Mesenchymal stem cell (in vitro differentiated cells and primary cell): ENCODE data around the gene PAQR8.

ENCODE experiments used
- DNase-seq: peaks from one replicate; pipeline ENCODE4 v3.0.0-alpha.2; 2013
- H2AFZ ChIP-seq: one replicate; pipeline ENCODE4 v1.6.1; 2013; ENCODE audit warnings: low read depth, mild to moderate bottlenecking, control low read depth, inconsistent platforms, low read length, moderate library complexity
- H2AK5ac ChIP-seq: 2 replicates; pipeline ENCODE4 v1.6.1; 2013; ENCODE audit warnings: low read length, moderate library complexity, mild to moderate bottlenecking, inconsistent platforms; ENCODE audit not compliant: severe bottlenecking
- H2BK120ac ChIP-seq: one replicate; pipeline ENCODE4 v1.6.1; 2013; ENCODE audit warnings: low read depth, mild to moderate bottlenecking, inconsistent platforms, low read length, moderate library complexity
- H2BK12ac ChIP-seq, 2 experiments: one replicate each; pipeline ENCODE4 v1.6.1; 2013; ENCODE audit warnings: inconsistent platforms in 2 of 2, low read length in 2 of 2, mild to moderate bottlenecking in 2 of 2, moderate library complexity in 2 of 2, control low read depth in 1 of 2
- H2BK15ac ChIP-seq: one replicate; pipeline ENCODE4 v1.6.1; 2013; ENCODE audit warnings: mild to moderate bottlenecking, low read depth, inconsistent platforms; ENCODE audit not compliant: poor library complexity, severe bottlenecking
- H2BK5ac ChIP-seq: 2 replicates; pipeline ENCODE4 v1.6.1; 2013; ENCODE audit warnings: low read depth, mild to moderate bottlenecking, low read length, control low read depth, inconsistent platforms; ENCODE audit not compliant: poor library complexity, severe bottlenecking
- H3K14ac ChIP-seq, 2 experiments: one replicate each; pipeline ENCODE4 v1.6.1; 2013; ENCODE audit warnings: inconsistent platforms in 2 of 2, low read length in 2 of 2, control low read depth in 1 of 2, mild to moderate bottlenecking in 1 of 2, moderate library complexity in 1 of 2
- H3K18ac ChIP-seq, 2 experiments: one replicate each; pipeline ENCODE4 v1.6.1; 2013; ENCODE audit warnings: inconsistent platforms in 2 of 2, low read length in 2 of 2, control low read depth in 1 of 2, low read depth in 1 of 2, mild to moderate bottlenecking in 1 of 2
- H3K23ac ChIP-seq, 2 experiments: one replicate each; pipeline ENCODE4 v1.6.1; 2013; ENCODE audit warnings: inconsistent platforms in 2 of 2, low read length in 2 of 2, mild to moderate bottlenecking in 2 of 2, moderate library complexity in 2 of 2, control low read depth in 1 of 2
- H3K27ac ChIP-seq: 2 replicates; pipeline ENCODE4 v1.5.1; 2013; ENCODE audit warnings: mild to moderate bottlenecking, moderate library complexity, low read length, control low read depth, inconsistent platforms; ENCODE audit not compliant: poor library complexity, severe bottlenecking
- H3K27me3 ChIP-seq, 2 experiments: 2 replicates each; pipeline versions ENCODE4 v1.6.1 to v1.7.0; 2013; ENCODE audit warnings: low read length in 2 of 2, mild to moderate bottlenecking in 2 of 2, moderate library complexity in 2 of 2, control low read depth in 1 of 2, inconsistent platforms in 1 of 2; ENCODE audit not compliant: control insufficient read depth in 1 of 2, insufficient read depth in 1 of 2
- H3K36me3 ChIP-seq, 2 experiments: 2 replicates each; pipeline versions ENCODE4 v1.6.1 to v1.7.0; 2013; ENCODE audit warnings: low read length in 2 of 2, control low read depth in 1 of 2, inconsistent platforms in 1 of 2, low read depth in 1 of 2, mild to moderate bottlenecking in 1 of 2; ENCODE audit not compliant: insufficient read depth in 2 of 2, control insufficient read depth in 1 of 2
- H3K4ac ChIP-seq, 2 experiments: one replicate each; pipeline ENCODE4 v1.6.1; 2013; ENCODE audit warnings: inconsistent platforms in 2 of 2, low read length in 2 of 2, mild to moderate bottlenecking in 2 of 2, moderate library complexity in 2 of 2, control low read depth in 1 of 2, low read depth in 1 of 2
- H3K4me1 ChIP-seq: 2 replicates; pipeline ENCODE4 v1.6.1; 2013; ENCODE audit warnings: low read depth, low read length, control low read depth; ENCODE audit not compliant: control insufficient read depth, insufficient read depth
- H3K4me2 ChIP-seq: 2 replicates; pipeline ENCODE4 v1.6.1; 2013; ENCODE audit warnings: low read length, mild to moderate bottlenecking, inconsistent platforms; ENCODE audit not compliant: poor library complexity, severe bottlenecking
- H3K4me3 ChIP-seq, 2 experiments: 2 replicates each; pipeline versions ENCODE4 v1.5.1 to v1.7.0; 2013; ENCODE audit warnings: low read length in 2 of 2, mild to moderate bottlenecking in 2 of 2, control low read depth in 1 of 2, low read depth in 1 of 2; ENCODE audit not compliant: insufficient read depth in 1 of 2
- H3K79me1 ChIP-seq: replicated peaks from 2 replicates; pipeline ENCODE4 v1.6.1; 2013; ENCODE audit warnings: mild to moderate bottlenecking, control low read depth, low read length, inconsistent platforms; ENCODE audit not compliant: poor library complexity, severe bottlenecking
- H3K9ac ChIP-seq: 2 replicates; pipeline ENCODE4 v1.7.0; 2013; ENCODE audit warnings: mild to moderate bottlenecking, low read length, moderate library complexity
- H3K9me3 ChIP-seq: 2 replicates; pipeline ENCODE4 v1.7.0; 2013; ENCODE audit warnings: mild to moderate bottlenecking, low read length; ENCODE audit not compliant: control insufficient read depth
- H4K8ac ChIP-seq: one replicate; pipeline ENCODE4 v1.6.1; 2013; ENCODE audit warnings: inconsistent platforms, mild to moderate bottlenecking, low read length, moderate library complexity
- H4K91ac ChIP-seq: one replicate; pipeline ENCODE4 v1.6.1; 2013; ENCODE audit warnings: mild to moderate bottlenecking, low read length, inconsistent platforms
- WGBS: methylation state at CpG from one replicate; pipeline ENCODE4 v1.1.7; 2013; ENCODE audit warnings: mixed read lengths; 5-methylcytosine and 5-hydroxymethylcytosine counted together

PAQR8 gene

DNA sequence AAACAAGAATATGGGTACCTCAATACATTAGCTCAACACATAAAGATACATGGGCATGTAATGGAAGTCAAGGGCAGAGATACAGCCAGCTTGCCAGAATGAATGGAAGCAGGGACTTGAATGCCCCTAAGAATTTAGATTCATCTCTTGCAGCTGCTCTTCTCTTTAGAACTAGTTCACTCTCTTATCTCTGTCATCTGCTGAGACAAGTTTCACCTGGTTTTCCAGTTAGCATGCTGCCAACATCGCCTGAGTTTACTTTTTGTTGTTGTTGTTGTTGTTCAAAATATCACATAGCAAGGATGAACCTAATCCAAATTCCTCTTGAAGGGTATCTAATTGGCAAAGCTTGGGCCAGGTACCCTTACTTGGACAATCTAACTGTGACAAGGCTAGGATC, 14.1 kb upstream of the PAQR8 start:
- Histone ChIP-seq H3K4ac (no peak overlapping the region), H3K9me3 (no peaks in the 10 kb centered on the region), H3K18ac (no peak overlapping the region), H3K9ac (no peak overlapping the region), H3K27ac (no peak overlapping the region), H2AK5ac (no peak overlapping the region), H2BK5ac (no peak overlapping the region), H4K91ac (no peak overlapping the region), H3K4me1 (no peaks in the 10 kb centered on the region), H3K4me3 (no peak overlapping the region), H3K23ac (no peak overlapping the region), H2AFZ (no peak overlapping the region), H2BK15ac (no peak overlapping the region), H2BK120ac (no peak overlapping the region), H3K36me3 (no peaks in the 10 kb centered on the region), H4K8ac (no peak overlapping the region), H3K4me2 (no peak overlapping the region), H2BK12ac (no peak overlapping the region), H3K79me1 (no peaks in the 10 kb centered on the region), H3K14ac (no peak overlapping the region), H3K27me3 (peaks cover 0 to 7% of the 10 kb centered on the region in 2 experiments)
- no peak for DNase-seq
- 83% methylated on average over 1 of the region's 1 CpG for WGBS

DNA sequence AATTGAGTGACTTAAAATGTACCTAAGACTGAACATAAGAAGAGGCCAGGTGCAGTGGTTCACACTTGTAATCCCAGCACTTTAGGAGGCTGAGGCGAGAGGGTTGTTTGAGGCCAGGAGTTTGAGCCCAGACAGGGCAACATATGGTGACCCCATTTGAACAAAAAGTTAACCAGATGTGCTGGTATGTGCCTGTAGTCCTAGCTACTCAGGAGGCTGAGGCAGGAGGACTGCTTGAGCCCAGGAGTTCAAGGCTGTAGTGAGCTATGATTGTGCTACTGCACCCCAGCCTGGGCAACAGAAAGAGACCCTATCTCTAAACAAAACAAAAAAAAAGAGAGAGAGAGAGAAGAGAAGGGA, 10.1 kb upstream of the PAQR8 start:
- no peak overlapping the region for H4K8ac ChIP-seq
- H3K27ac ChIP-seq: peak overlapping the region; percentile 71
- no peak overlapping the region for H3K4me2 ChIP-seq
- H3K9me3 ChIP-seq: no peaks in the 10 kb centered on the region
- H3K27me3 ChIP-seq: peaks cover 0 to 4% of the 10 kb centered on the region in 2 experiments
- H2BK5ac ChIP-seq: no peak overlapping the region
- no peak overlapping the region for H2BK120ac ChIP-seq
- H3K23ac ChIP-seq: no peak overlapping the region
- no peak overlapping the region for H2AK5ac ChIP-seq
- H2AFZ ChIP-seq: no peak overlapping the region
- H3K4me3 ChIP-seq: no peak overlapping the region
- no peak for DNase-seq
- peaks cover 2% of the 10 kb centered on the region for H3K4me1 ChIP-seq
- peak overlapping the region; percentile 4 to 5 for H3K18ac ChIP-seq
- no peak overlapping the region for H2BK12ac ChIP-seq
- peak overlapping the region; percentile 42 for H3K9ac ChIP-seq
- peak overlapping the region; percentile 43 for H4K91ac ChIP-seq
- H3K14ac ChIP-seq: no peak overlapping the region
- H3K36me3 ChIP-seq: no peaks in the 10 kb centered on the region
- no peak overlapping the region for H2BK15ac ChIP-seq
- 76% methylated on average over 1 of the region's 1 CpG for WGBS
- no peak overlapping the region for H3K4ac ChIP-seq
- H3K79me1 ChIP-seq: no peaks in the 10 kb centered on the region

DNA sequence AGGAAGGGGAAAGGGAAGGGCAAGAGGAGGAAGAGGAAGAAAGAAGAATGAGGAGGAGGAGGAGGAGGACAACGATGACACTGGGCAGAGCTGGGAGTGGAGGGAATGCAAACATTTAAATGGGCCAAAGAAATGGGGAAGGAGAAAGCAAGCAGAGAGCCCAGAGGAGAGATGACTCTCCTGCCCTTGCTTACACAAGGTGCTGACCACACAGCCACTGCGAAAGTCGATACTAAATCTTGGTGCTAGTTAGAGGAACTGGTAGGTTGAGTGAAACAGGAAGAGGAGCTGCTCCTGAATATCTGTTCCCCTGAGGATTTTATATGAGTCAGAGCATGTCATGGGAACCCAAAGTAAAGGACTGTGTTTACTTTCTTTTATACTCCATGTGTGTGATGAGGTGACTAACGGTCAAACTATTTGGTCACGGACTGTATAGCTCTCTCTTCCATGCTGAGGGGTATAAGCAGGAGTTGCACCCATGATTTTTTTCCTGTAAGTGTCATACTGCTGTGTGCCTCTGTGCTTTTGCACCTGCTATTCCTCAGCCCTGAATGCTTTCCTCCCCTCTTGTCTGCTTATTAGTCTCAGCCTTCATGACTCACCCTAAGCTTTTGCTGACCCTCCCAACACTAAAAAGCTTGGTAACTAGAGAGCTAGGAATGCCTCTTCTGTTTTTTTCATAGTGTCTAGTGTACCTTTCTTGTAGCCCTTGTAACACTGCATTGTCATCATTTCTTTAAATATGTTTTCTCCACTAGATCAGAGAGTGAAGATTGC, 9.5 kb upstream of the PAQR8 start:
- H3K79me1 ChIP-seq: no peaks in the 10 kb centered on the region
- H3K9ac ChIP-seq: peak overlapping the region; percentile 42
- no peak overlapping the region for H3K14ac ChIP-seq
- H2BK120ac ChIP-seq: no peak overlapping the region
- H3K4ac ChIP-seq: no peak overlapping the region
- H3K4me1 ChIP-seq: peaks cover 2% of the 10 kb centered on the region
- H3K23ac ChIP-seq: no peak overlapping the region
- no peak overlapping the region for H4K91ac ChIP-seq
- no peak overlapping the region for H3K18ac ChIP-seq
- H3K4me3 ChIP-seq: peak overlapping the region in 1 of 2 experiments; percentile 27
- H3K36me3 ChIP-seq: no peaks in the 10 kb centered on the region
- 0% methylated on average over 5 of the region's 5 CpGs for WGBS
- no peak overlapping the region for H2BK5ac ChIP-seq
- H2AK5ac ChIP-seq: no peak overlapping the region
- H4K8ac ChIP-seq: no peak overlapping the region
- H3K27ac ChIP-seq: peak overlapping the region; percentile 71
- no peaks in the 10 kb centered on the region for H3K9me3 ChIP-seq
- no peak overlapping the region for H3K4me2 ChIP-seq
- peaks cover 0 to 4% of the 10 kb centered on the region in 2 experiments for H3K27me3 ChIP-seq
- no peak overlapping the region for H2AFZ ChIP-seq
- H2BK12ac ChIP-seq: no peak overlapping the region
- H2BK15ac ChIP-seq: no peak overlapping the region
- DNase-seq: peak; percentile 97

DNA sequence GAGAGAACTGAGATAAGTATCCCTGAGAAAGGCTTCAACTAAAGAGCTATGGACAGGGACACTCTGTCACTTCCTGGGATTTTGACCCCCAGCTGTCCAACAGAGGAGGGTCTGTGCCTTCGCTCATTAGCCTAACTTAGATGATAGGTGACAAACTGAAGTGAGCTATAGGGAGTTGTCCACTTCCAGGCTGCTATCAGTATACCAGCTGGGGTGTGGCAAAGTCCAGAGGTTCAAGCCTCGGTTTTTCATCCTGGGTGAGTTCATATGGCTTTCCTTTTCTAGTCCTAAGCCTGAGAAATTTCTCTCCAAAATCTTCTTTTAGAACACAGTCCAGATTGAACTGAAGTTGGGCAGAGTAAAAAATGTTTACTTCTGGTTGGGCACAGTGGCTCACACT, 5.9 kb upstream of the PAQR8 start:
- Histone ChIP-seq H4K8ac (no peak overlapping the region), H3K14ac (no peak overlapping the region), H3K27me3 (no peaks in the 10 kb centered on the region), H3K9me3 (no peaks in the 10 kb centered on the region), H2AK5ac (no peak overlapping the region), H3K4me3 (no peak overlapping the region), H3K4ac (no peak overlapping the region), H3K36me3 (no peaks in the 10 kb centered on the region), H3K4me1 (peaks cover 2% of the 10 kb centered on the region), H3K27ac (no peak overlapping the region), H4K91ac (no peak overlapping the region), H2BK12ac (no peak overlapping the region), H3K9ac (no peak overlapping the region), H2BK15ac (no peak overlapping the region), H3K23ac (no peak overlapping the region), H3K4me2 (no peak overlapping the region), H2BK5ac (no peak overlapping the region), H2BK120ac (no peak overlapping the region), H2AFZ (no peak overlapping the region), H3K79me1 (no peaks in the 10 kb centered on the region), H3K18ac (no peak overlapping the region)
- WGBS: 75% methylated on average over 2 of the region's 2 CpGs
- DNase-seq: no peak
